ENCODE results near the gene ANKS1A. TPM values are rescaled to one million over a fixed set of nuclear protein-coding genes. Genes with fewer than 3 reads are reported as not detected.
"Not testable (repeated sequence)": the region's sequence is repeated elsewhere in the genome, so short reads cannot be mapped to it uniquely, and the experiment has no call there.

The ANKS1A gene
- total RNA-seq, 1 experiment from 2014 or later, result 18.4 TPM

DNA sequence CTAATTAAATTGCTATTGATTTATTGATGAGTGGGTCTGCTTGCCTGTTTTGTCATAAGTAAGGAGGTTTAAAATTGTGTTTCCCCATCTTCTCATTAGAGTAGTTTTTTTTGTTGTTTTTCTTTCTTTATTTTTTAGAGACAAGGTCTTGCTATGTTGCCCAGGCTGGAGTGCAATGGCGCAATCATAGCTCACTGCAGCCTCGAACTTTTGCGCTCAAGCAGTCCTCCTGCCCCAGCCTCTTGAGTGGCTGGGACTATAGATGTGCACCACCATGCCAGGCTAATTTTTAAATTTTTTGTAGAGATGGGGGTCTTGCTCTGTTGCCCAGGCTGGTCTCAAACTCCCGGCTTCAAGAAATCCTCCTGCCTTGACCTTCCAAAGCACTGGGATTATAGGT is 31.0 kb downstream of the ANKS1A start:
- no peak for DNase-seq (ENCODE audit: low read depth)

GRCh38 chr6:34922177-34922663 is 33.2 kb downstream of the ANKS1A start:
- peak; percentile 85 for DNase-seq (ENCODE audit: low read depth)

DNA sequence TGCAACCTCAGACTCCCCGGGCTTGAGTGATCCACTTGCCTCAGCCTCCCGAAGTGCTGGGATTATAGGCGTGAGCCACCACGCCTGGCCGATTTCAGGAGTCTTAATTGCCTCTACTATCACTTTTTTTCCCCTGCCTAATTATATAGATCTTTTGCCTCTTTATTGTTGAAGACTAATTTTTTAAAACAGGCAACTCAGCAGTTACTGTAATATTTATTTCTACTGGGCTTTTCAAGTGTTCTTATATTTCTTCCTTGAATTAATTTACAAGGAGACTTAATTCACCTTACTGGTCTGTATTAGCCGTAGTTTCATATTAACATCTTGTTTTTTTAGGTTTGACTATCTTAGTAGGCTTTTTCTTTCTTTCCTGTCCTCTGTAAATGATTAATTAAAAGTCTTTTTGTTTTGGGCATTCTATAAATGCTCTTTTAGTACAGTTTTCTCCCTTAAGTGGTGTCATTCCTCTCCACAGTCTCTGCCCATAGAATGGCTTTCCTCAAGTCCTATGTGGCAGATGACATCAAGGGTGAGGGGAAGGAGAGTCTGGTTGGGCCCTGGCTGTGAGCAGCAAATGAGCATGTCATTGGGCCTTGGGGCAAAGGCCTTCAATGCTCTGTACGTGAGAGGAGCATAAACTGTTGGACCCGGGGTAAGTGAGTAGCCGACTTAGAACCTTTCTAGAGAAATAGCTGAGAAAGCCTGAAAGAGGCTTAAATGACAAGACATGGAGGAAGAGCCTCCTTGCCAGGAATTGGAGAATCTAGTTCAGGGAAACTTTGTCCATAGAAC is 36.0 kb downstream of the ANKS1A start:
- no peak for DNase-seq (ENCODE audit: low read depth)

- peak; percentile 76 for DNase-seq (ENCODE audit: low read depth)
Observed at GRCh38 chr6:34926655-34927054, 37.6 kb downstream of the ANKS1A start.

- no peak for DNase-seq (ENCODE audit: low read depth)
Observed at GRCh38 chr6:34928220-34928619, 39.2 kb downstream of the ANKS1A start.

DNA sequence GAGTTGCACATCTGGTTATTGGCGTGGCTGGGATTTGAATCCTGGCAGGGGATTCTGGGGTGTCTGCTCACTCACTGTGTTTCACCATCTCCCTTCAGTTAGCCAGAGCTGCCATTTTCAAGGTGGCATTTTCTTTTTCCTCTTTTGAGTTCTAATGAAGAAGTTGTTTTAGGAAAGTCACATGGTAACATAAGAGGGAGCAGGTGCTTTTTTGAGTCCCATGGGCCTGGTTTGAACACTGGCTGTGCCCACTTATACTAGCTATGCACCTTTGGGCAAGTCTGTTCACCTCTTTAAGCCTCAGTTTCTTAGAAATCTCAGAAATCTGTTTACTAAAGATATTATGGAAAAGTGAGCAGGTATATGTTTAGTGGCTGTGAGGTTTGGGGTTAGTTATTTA is 39.6 kb downstream of the ANKS1A start:
- no peak for DNase-seq (ENCODE audit: low read depth)

- no peak for DNase-seq (ENCODE audit: low read depth)
Observed at GRCh38 chr6:34929241-34929978, 40.4 kb downstream of the ANKS1A start.

DNA sequence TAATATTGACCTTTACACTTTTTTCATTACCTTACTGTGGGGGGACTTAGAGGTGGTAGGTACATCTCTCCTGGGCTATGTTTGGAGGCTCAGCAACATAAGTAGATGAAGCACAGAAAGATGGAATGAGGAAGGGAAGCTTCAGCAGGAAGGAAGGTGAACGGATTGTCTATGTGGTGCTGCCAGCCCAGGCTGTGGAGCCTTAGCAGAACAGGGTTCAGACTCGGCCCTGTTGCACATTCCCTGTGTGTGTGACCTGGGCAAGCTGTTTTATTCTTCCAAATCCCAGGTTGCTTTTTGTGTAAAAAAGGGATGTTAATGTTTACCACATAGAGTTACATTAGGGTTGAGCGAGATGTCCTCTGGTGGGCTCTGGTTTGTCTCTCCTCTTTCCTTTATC is 41.2 kb downstream of the ANKS1A start:
- DNase-seq (ENCODE audit: low read depth), result no peak

DNA sequence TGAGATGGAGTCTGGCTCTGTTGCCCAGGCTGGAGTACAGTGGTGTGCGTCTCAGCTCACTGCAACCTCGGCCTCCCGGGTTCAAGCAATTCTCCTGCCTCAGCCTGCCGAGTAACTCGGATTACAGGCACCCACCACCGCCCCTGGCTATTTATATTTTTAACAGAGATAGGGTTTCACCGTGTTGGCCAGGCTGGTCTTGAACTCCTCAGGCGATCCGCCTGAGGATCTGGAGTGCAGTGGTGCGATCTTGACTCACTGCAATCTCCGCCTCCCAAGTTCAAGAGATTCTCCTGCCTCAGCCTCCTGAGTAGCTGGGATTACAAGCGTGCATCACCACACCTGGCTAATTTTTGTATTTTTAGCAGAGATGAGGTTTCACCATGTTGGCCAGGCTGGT is 43.1 kb downstream of the ANKS1A start:
- DNase-seq (ENCODE audit: low read depth), result not testable (repeated sequence)

DNA sequence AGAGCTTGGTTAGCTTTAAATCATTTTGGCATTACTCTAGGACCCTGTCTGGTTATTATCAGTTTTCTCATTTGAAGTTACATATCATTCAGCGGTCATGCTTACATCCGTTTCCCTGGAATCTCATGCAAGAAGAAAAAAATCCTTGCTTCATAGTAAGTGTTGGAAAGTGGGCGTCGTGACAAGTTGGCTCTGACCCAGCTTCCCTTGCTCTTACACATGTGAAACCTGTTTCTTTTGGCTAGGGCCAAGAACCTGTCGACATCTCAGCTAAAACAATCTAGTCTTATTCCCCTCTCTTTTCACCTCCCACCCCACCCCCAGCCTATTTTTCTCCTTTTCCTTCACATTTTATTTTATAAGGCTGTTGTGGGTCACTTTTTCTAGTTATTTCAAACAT is 45.5 kb downstream of the ANKS1A start:
- DNase-seq (ENCODE audit: low read depth), result no peak

DNA sequence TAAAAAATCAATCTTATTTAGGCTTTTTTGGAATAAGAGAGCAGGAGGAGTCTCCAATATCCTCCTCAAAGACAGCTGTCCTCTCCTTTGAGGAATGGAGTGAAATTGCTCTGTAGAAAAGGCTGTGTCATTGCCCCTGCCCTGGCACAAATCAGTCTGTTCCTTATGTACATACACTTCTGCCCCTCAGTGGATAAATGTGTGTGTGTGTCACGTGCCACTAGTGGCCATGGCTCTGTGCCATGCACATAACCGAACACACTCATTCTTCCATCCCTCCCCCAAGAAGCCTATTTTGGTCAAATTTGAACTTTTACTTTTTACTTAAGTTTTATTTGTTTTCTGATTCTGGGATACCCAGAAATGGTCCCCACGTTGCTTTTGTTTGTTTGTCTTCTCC is 49.2 kb downstream of the ANKS1A start:
- no peak for DNase-seq (ENCODE audit: low read depth)

DNA sequence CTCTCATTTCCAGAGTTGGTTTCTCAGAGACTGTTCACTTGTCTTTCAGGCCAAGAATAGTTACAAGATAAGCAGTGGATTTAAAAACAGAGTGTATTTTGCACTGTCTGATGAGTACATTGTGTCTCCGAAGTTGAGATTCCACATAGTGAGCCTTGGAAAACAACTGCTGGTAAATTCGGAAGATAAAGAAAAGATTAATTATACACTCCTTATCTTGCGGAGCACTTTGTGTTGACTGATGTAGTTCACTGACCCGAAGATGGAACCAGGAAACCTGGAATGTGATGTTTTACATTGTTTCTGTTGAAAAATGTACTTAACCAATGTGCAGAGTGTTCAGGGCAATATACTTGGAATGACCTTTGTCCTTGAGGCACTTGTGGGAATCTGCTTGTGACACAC is 51.0 kb downstream of the ANKS1A start:
- no peak for DNase-seq (ENCODE audit: low read depth)

GRCh38 chr6:34941421-34941820 is 52.4 kb downstream of the ANKS1A start:
- DNase-seq (ENCODE audit: low read depth), result no peak

DNA sequence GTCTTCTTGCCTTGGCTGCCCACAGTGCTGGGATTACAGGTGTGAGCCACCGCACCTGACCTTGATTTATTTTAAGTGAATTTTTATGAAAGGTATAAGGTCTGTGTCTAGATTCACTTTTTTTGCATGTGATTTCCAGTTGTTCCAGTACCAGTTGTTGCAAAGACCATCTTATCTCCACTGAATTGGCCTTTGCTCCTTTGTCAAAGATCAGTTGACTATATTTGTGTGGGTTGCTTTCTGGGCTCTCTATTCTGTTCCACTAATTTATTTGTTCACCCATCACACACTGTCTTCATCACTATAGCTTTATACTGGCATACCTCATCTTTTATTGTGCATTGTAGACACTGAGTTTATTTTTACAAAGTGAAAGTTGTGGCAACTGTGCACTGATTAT is 56.3 kb downstream of the ANKS1A start:
- no peak for DNase-seq (ENCODE audit: low read depth)

- DNase-seq (ENCODE audit: low read depth), result no peak
Observed at GRCh38 chr6:34947561-34947960, 58.5 kb downstream of the ANKS1A start.

- DNase-seq (ENCODE audit: low read depth), result no peak
Observed at GRCh38 chr6:34949636-34950035, 60.6 kb downstream of the ANKS1A start.

DNA sequence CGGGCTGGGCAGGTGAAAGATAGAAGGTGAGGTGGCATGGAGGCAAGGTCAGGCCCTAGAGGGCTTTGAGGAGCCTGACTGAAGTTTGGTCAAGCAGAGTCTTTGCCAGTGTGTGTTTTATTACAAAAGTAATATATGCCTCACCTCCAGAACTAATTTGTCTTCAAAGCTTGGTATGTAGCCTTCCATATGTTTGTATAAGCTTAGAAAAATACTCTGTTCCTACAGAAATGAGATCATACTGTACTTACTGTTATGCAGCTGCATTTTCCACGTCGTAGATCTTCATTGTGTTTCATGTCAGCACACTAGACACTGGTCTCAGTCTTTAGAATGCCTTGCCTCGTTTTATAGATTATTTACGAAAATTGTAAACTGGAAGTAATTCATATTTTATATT is 61.8 kb downstream of the ANKS1A start:
- no peak for DNase-seq (ENCODE audit: low read depth)

DNA sequence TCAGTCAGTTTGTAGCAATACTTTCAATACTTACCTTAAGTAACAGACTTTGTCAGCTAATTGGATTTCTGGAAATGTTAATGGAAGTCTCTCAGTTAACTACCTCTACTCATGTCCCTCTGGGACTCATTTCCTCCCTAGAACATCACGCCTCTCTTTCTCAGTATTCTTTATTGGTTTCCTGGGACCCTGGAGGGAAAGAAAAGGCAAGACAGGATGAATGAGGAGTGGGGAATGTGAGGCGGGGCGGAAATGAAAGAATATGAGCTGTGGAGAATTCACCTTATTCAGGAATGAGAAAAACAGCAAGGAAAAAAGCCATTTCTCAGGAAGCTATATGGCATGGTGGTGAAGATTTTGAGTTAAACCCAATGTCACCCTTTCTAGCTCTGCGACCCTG is 62.7 kb downstream of the ANKS1A start:
- DNase-seq (ENCODE audit: low read depth), result no peak

- DNase-seq (ENCODE audit: low read depth), result peak; percentile 80
Observed at GRCh38 chr6:34953061-34954025, 64.3 kb downstream of the ANKS1A start.

DNA sequence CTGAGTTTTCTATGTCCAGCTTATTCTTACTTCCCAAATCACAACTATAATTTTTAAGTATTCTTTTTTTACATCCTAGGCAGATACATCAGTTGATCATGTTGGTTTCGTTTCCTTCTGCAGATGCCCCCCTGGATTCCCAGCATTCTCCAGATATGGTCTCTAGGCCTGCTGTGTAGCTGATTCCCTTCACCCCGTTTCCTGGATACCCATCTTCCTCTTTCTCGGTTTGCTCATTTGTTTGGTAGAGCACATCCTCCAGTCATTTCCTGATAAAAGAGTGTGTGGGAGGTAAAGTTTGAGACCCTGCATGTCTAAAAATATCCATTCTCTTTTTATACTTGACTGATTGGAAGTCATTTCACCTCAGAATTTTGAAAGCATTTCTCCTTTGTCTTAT is 66.4 kb downstream of the ANKS1A start:
- no peak for DNase-seq (ENCODE audit: low read depth)

GRCh38 chr6:34957231-34957783 is 68.3 kb downstream of the ANKS1A start:
- DNase-seq (ENCODE audit: low read depth), result no peak

DNA sequence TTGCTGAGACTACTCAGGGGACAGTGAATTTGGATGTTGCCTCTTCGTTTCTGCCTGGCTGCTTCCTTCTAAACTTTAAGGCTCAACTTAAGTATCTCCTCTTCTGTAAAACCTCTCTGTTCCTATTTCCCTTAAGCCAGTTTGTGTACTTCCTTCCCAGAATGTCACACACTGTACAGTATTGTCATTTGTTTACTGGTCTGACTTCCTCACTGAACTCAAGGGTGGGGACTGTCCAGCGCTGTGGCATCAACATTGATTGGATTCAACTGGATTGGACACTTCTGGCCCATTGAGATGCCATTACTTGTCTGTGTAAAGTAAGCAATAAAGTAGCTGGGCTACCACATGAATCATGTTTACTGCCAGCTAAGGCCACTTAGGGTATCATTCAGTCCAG is 69.7 kb downstream of the ANKS1A start:
- no peak for DNase-seq (ENCODE audit: low read depth)

Data from M059J (cell line).